Tibial artery (tissue), 4 donors: ENCODE data around the gene TRAF4.

Experiments used
- DNase-seq, 2 donors: peaks; one replicate each; pipeline ENCODE4 v3.0.0-alpha.2; 2019
- H3K27ac ChIP-seq, 2 donors: fragments of 200-600 bp; sonication (generic) in 1 of 2; 1 replicate in 1 of 2; 2 replicates in 1 of 2; pipeline ENCODE4 v1.5.1; 2018 to 2019; ENCODE audit warnings: mild to moderate bottlenecking in 1 of 2
- H3K27me3 ChIP-seq, 2 donors: fragments of 200-600 bp; sonication (generic) in 1 of 2; one replicate each; pipeline versions ENCODE4 v1.5.1 to v1.6.0; 2016 to 2019
- H3K36me3 ChIP-seq, 3 donors: fragments of 200-600 bp; sonication (generic) in 2 of 3; one replicate each; pipeline ENCODE4 v1.5.1; 2016 to 2019; ENCODE audit warnings: mild to moderate bottlenecking in 2 of 3
- H3K4me1 ChIP-seq, 4 donors: fragments of 200-600 bp; sonication (generic) in 2 of 4; 1 replicate in 3 of 4; 2 replicates in 1 of 4; pipeline ENCODE4 v1.5.1; 2016 to 2019
- H3K4me3 ChIP-seq, 2 donors: fragments of 200-600 bp; sonication (generic) in 1 of 2; 1 replicate in 1 of 2; 2 replicates in 1 of 2; pipeline ENCODE4 v1.5.1; 2018 to 2019; ENCODE audit warnings: mild to moderate bottlenecking in 2 of 2
- H3K9me3 ChIP-seq, 3 donors: fragments of 200-600 bp; sonication (generic) in 1 of 3; one replicate each; pipeline ENCODE4 v1.5.1; 2016 to 2019
- CTCF ChIP-seq, 2 experiments: fragments of 200-600 bp in 1 of 2; fragments of 450-650 bp in 1 of 2; IDR thresholded peaks; one replicate each; pipeline ENCODE4 v1.5.1; 2017 to 2019; ENCODE audit warnings: antibody characterized with exemption in 2 of 2, mild to moderate bottlenecking in 1 of 2, moderate library complexity in 1 of 2
- intact Hi-C: fragments of 100-400 bp; cut with DNase I; formaldehyde crosslinking; loops from one replicate; pipeline ENCODE4 v1.15.0; 2023; ENCODE audit warnings: low total_unique reads

Gene TRAF4

GRCh38 chr17:28747051-28747691 lies 3.4 kb downstream of the TRAF4 start:
- H3K4me3 ChIP-seq, result no peak overlapping the region
- DNase-seq, result peak in 1 of 2 donors; percentile 75
- no peak for TF ChIP-seq CTCF (IDR thresholded peaks at IDR 0.05)

GRCh38 chr17:28747801-28748750 lies 4.3 kb downstream of the TRAF4 start:
- intact Hi-C loops, result loop anchor here (1.0 to 10.0 kb wide), 2 partner anchors 21 to 57 kb away; no protein-coding TSS in a partner anchor
- no peak overlapping the region for H3K27ac ChIP-seq
- DNase-seq, result no peak

More at GRCh38 chr17:28747051-28747691, 3.4 kb downstream of the TRAF4 start:
- intact Hi-C loops, result loop anchor here (10.0 kb wide), 1 partner anchor 58 kb away; no protein-coding TSS in a partner anchor
- Histone ChIP-seq H3K4me1 (peaks cover 0 to 76% (median 47%) of the 10 kb centered on the region in 4 donors), H3K27me3 (no peaks in the 10 kb centered on the region), H3K9me3 (no peaks in the 10 kb centered on the region), H3K36me3 (peaks cover 0 to 26% (median 23%) of the 10 kb centered on the region in 3 donors), H3K27ac (peak overlapping the region; percentile 81 to 83)

GRCh38 chr17:28748852-28749515 lies 5.2 kb downstream of the TRAF4 start:
- Histone ChIP-seq H3K9me3 (no peaks in the 10 kb centered on the region), H3K4me3 (no peak overlapping the region), H3K4me1 (peaks cover 0 to 62% (median 38%) of the 10 kb centered on the region in 4 donors), H3K27me3 (no peaks in the 10 kb centered on the region), H3K36me3 (peaks cover 0 to 26% (median 23%) of the 10 kb centered on the region in 3 donors), H3K27ac (peak overlapping the region in 1 of 2 donors; percentile 14)
- DNase-seq, result no peak
- intact Hi-C loops, result loop anchor here (1.0 to 10.0 kb wide), 2 partner anchors 22 to 56 kb away; no protein-coding TSS in a partner anchor
- no peak for TF ChIP-seq CTCF (IDR thresholded peaks at IDR 0.05)

More at GRCh38 chr17:28747801-28748750, 4.3 kb downstream of the TRAF4 start:
- Histone ChIP-seq H3K36me3 (peaks cover 0 to 26% (median 23%) of the 10 kb centered on the region in 3 donors), H3K27me3 (no peaks in the 10 kb centered on the region), H3K4me3 (no peak overlapping the region), H3K9me3 (no peaks in the 10 kb centered on the region), H3K4me1 (peaks cover 0 to 67% (median 41%) of the 10 kb centered on the region in 4 donors)
- TF ChIP-seq CTCF (IDR thresholded peaks at IDR 0.05), result no peak

- H3K9me3 ChIP-seq, result no peaks in the 10 kb centered on the region
- peak overlapping the region in 1 of 2 donors; percentile 14 for H3K27ac ChIP-seq
- peaks cover 0 to 55% (median 31%) of the 10 kb centered on the region in 4 donors for H3K4me1 ChIP-seq
- intact Hi-C loops, result loop anchor here (10.0 kb wide), 1 partner anchor 55 kb away; no protein-coding TSS in a partner anchor
- no peak for DNase-seq
- no peaks in the 10 kb centered on the region for H3K27me3 ChIP-seq
- peaks cover 0 to 26% (median 23%) of the 10 kb centered on the region in 3 donors for H3K36me3 ChIP-seq
- H3K4me3 ChIP-seq, result no peak overlapping the region
- TF ChIP-seq CTCF (IDR thresholded peaks at IDR 0.05), result no peak
Measured at GRCh38 chr17:28749516-28750177, 5.8 kb downstream of the TRAF4 start.
